GM12801 (cell line): ENCODE results near the gene IRX4.

Experiments used
- CTCF ChIP-seq: IDR thresholded peaks from one replicate; pipeline ENCODE4 v1.5.1; 2011; ENCODE audit warnings: control low read depth; ENCODE audit not compliant: insufficient read length; ENCODE audit errors: extremely low read depth

The IRX4 gene

GRCh38 chr5:1883925-1884677 lies 1.4 kb upstream of the IRX4 start:
- no peak for TF ChIP-seq CTCF

- TF ChIP-seq CTCF: no peak
These were observed 597 bp upstream of the IRX4 start for GRCh38 chr5:1883120-1883924.

- TF ChIP-seq CTCF: no peak
These were observed 891 bp downstream of the IRX4 start for GRCh38 chr5:1881731-1882336.

GRCh38 chr5:1881098-1881572 lies 1.6 kb downstream of the IRX4 start:
- TF ChIP-seq CTCF: no peak

GRCh38 chr5:1880377-1881025 lies 2.2 kb downstream of the IRX4 start:
- TF ChIP-seq CTCF: no peak

GRCh38 chr5:1879292-1880263 lies 3.1 kb downstream of the IRX4 start:
- TF ChIP-seq CTCF: no peak
